Measurements from ENCODE around the gene CPNE4.

CPNE4 gene

GRCh38 chr3:131793870-131794269, 240.9 kb downstream of the CPNE4 start:
- no peak for DNase-seq (ENCODE audit: low read depth)
- H3K4me3 ChIP-seq (ENCODE audit: low read depth, low read length) = no peak overlapping the region
- TF ChIP-seq CTCF (conservative IDR thresholded peaks at IDR 0.05; ENCODE audit: low read depth, low read length) = no peak

GRCh38 chr3:131789188-131789587, 245.6 kb downstream of the CPNE4 start:
- DNase-seq (ENCODE audit: low read depth) = no peak
- no peak for TF ChIP-seq CTCF (conservative IDR thresholded peaks at IDR 0.05; ENCODE audit: low read depth, low read length)
- no peak overlapping the region for H3K4me3 ChIP-seq (ENCODE audit: low read depth, low read length)

GRCh38 chr3:131786386-131786785, 248.4 kb downstream of the CPNE4 start:
- TF ChIP-seq CTCF (conservative IDR thresholded peaks at IDR 0.05; ENCODE audit: low read depth, low read length) = no peak
- DNase-seq (ENCODE audit: low read depth) = no peak
- H3K4me3 ChIP-seq (ENCODE audit: low read depth, low read length) = no peak overlapping the region

- no peak for DNase-seq (ENCODE audit: low read depth)
- TF ChIP-seq CTCF (conservative IDR thresholded peaks at IDR 0.05; ENCODE audit: low read depth, low read length) = no peak
- H3K4me3 ChIP-seq (ENCODE audit: low read depth, low read length) = no peak overlapping the region
Measured at GRCh38 chr3:131782751-131783150, 252.1 kb downstream of the CPNE4 start.

GRCh38 chr3:131778526-131778925, 256.3 kb downstream of the CPNE4 start:
- H3K4me3 ChIP-seq (ENCODE audit: low read depth, low read length) = no peak overlapping the region
- TF ChIP-seq CTCF (conservative IDR thresholded peaks at IDR 0.05; ENCODE audit: low read depth, low read length) = no peak
- no peak for DNase-seq (ENCODE audit: low read depth)

GRCh38 chr3:131775650-131776049, 259.2 kb downstream of the CPNE4 start:
- no peak for DNase-seq (ENCODE audit: low read depth)
- no peak overlapping the region for H3K4me3 ChIP-seq (ENCODE audit: low read depth, low read length)
- TF ChIP-seq CTCF (conservative IDR thresholded peaks at IDR 0.05; ENCODE audit: low read depth, low read length) = no peak

- DNase-seq (ENCODE audit: low read depth) = no peak
- no peak for TF ChIP-seq CTCF (conservative IDR thresholded peaks at IDR 0.05; ENCODE audit: low read depth, low read length)
- no peak overlapping the region for H3K4me3 ChIP-seq (ENCODE audit: low read depth, low read length)
Measured at GRCh38 chr3:131772269-131773026, 262.4 kb downstream of the CPNE4 start.
